Muscle of leg (tissue), 11 donors: ENCODE measurements around the gene CTNNA2. TPM values are rescaled to one million over a fixed set of nuclear protein-coding genes. Genes with fewer than 3 reads are reported as not detected.

Experiments used
- DNase-seq: peaks from one replicate; pipeline ENCODE4 v3.0.0; 2013
- H3K27ac ChIP-seq: one replicate; pipeline ENCODE4 v1.5.1; 2013; ENCODE audit warnings: mild to moderate bottlenecking, low read length, control low read depth
- H3K27me3 ChIP-seq: one replicate; pipeline ENCODE4 v1.6.1; 2013; ENCODE audit warnings: low read length; ENCODE audit not compliant: control insufficient read depth, insufficient read depth
- H3K36me3 ChIP-seq: one replicate; pipeline ENCODE4 v1.6.1; 2013; ENCODE audit warnings: low read length; ENCODE audit not compliant: control insufficient read depth, insufficient read depth
- H3K4me1 ChIP-seq: one replicate; pipeline ENCODE4 v1.6.1; 2013; ENCODE audit warnings: low read length; ENCODE audit not compliant: control insufficient read depth, insufficient read depth
- H3K4me3 ChIP-seq: one replicate; pipeline ENCODE4 v1.5.1; 2013; ENCODE audit warnings: low read length, control low read depth
- H3K9me3 ChIP-seq: replicated peaks from 2 replicates; pipeline ENCODE4 v1.6.1; 2013; ENCODE audit warnings: low read depth, low read length; ENCODE audit not compliant: control insufficient read depth
- WGBS: methylation state at CpG from one replicate; pipeline ENCODE4 v1.1.5; 2013; ENCODE audit warnings: missing lambda C conversion rate; ENCODE audit not compliant: insufficient coverage; 5-methylcytosine and 5-hydroxymethylcytosine counted together
- polyA plus RNA-seq, 8 donors: library from polyadenylated mRNA; unstranded; fragments of 120-200 nt; gene quantifications; one replicate each; pipeline versions ENCODE4 v1.2.1 to v1.2.3, GENCODE V29; 2013; ENCODE audit warnings: inconsistent platforms in 1 of 8, low replicate concordance in 1 of 8; ENCODE audit not compliant: insufficient read length in 8 of 8, insufficient read depth in 1 of 8
- total RNA-seq: library from RNA; stranded (reverse); fragments of 120-200 nt; gene quantifications from one replicate; pipeline ENCODE4 v1.2.4, GENCODE V29; 2013

The CTNNA2 gene
- total and polyA plus RNA-seq, 9 donors, result 0.28 to 1.0 (median 0.69) TPM

DNA sequence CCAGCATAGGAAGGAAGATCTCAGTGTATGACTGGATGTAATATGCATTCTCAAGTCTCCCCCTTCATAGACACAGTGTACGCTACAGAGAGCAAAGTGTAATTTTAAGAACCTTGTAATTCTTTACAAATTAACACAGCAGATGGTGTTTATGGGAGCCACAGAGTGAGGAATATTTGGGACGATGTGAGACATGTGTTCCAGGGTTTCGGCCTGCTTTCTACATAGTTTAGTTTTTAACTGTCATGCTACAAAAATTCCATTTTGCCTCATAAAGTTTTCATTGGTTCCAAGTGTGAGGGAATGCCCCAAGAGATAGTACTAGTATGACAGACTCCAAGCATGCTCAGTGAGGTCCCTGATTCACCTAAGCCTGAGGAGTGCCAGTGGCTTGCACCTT lies 867.9 kb downstream of the CTNNA2 start:
- Histone ChIP-seq H3K9me3 (no peaks in the 10 kb centered on the region), H3K27ac (no peak overlapping the region), H3K4me3 (no peak overlapping the region), H3K27me3 (no peaks in the 10 kb centered on the region), H3K36me3 (no peaks in the 10 kb centered on the region), H3K4me1 (no peaks in the 10 kb centered on the region)
- WGBS, result no CpG with 5 or more reads among the region's 3 CpGs
- peak; percentile 62 for DNase-seq

DNA sequence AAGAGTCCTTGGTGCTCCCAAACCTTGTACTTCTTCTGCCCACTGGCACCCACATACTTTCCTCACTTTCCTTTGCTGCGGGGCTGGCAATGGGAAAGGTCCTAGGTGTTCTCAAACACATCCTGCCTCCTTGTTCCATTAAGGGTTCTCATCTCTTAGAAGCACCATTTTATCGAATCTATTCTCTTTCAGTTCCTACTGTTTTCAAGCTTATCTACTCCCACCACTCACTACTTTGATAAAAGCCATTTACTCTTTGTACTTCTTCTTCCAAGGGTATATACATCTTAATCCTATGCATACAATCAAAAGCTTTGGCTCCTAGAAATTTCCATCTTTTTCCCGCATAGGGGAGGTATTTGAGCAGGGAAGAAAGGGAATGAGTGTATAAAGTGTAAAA lies 868.8 kb downstream of the CTNNA2 start:
- no peak for DNase-seq
- H3K9me3 ChIP-seq, result no peaks in the 10 kb centered on the region
- WGBS, result 95% methylated on average over 2 of the region's 3 CpGs
- H3K27me3 ChIP-seq, result no peaks in the 10 kb centered on the region
- no peak overlapping the region for H3K4me3 ChIP-seq
- H3K36me3 ChIP-seq, result no peaks in the 10 kb centered on the region
- no peaks in the 10 kb centered on the region for H3K4me1 ChIP-seq
- no peak overlapping the region for H3K27ac ChIP-seq

DNA sequence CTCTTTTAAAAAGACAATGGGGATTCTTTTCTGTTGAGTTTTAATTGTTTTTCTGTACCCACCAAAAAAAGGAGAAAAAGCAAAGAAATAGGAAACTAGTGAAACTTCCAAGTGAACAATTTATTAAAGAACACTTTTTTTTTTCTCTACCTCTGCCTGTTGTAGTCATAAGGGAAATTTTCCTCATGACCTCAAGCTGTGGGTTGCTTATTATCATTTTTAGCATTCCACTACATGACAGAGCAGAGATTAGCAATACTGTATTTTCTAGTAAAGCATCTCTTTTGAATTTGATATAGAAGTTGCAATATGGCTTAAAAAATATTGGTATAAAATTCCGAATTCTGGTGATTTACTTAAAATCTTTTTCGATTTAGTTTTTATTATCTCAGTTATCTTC lies 879.6 kb downstream of the CTNNA2 start:
- no peak overlapping the region for H3K27ac ChIP-seq
- H3K9me3 ChIP-seq, result no peaks in the 10 kb centered on the region
- H3K27me3 ChIP-seq, result no peaks in the 10 kb centered on the region
- no CpG with 5 or more reads among the region's 2 CpGs for WGBS
- no peaks in the 10 kb centered on the region for H3K36me3 ChIP-seq
- no peak for DNase-seq
- H3K4me1 ChIP-seq, result no peaks in the 10 kb centered on the region
- H3K4me3 ChIP-seq, result no peak overlapping the region

GRCh38 chr2:80393991-80394390 lies 881.1 kb downstream of the CTNNA2 start:
- H3K4me1 ChIP-seq, result no peaks in the 10 kb centered on the region
- H3K36me3 ChIP-seq, result no peaks in the 10 kb centered on the region
- no peak for DNase-seq
- H3K27me3 ChIP-seq, result no peaks in the 10 kb centered on the region
- WGBS, result 92% methylated on average over 1 of the region's 1 CpG
- H3K9me3 ChIP-seq, result no peaks in the 10 kb centered on the region
- H3K27ac ChIP-seq, result no peak overlapping the region
- H3K4me3 ChIP-seq, result no peak overlapping the region

- Histone ChIP-seq H3K27ac (no peak overlapping the region), H3K36me3 (no peaks in the 10 kb centered on the region), H3K4me1 (no peaks in the 10 kb centered on the region), H3K27me3 (no peaks in the 10 kb centered on the region), H3K4me3 (no peak overlapping the region), H3K9me3 (no peaks in the 10 kb centered on the region)
- WGBS, result no CpG with 5 or more reads among the region's 1 CpG
- DNase-seq, result no peak
These were observed 882.4 kb downstream of the CTNNA2 start for GRCh38 chr2:80395251-80395650.

DNA sequence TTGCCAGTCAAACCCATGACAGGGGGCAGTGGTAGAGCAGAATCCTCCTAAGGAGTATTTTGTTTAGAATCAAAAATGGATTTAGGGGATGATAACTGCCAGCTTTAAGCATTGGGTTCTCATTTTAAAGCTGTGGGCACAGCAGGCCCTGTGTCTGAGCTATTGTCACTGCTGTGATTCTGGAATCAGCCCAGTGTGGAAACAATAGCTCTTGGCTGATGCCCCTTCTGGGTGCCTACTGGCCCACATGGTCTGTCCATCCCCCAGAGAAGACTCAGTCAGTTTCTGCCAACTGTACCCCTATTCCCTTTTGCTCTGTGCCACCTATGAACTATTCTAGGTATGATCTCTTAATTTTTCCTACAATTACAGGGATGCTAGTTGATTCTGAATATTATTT lies 883.4 kb downstream of the CTNNA2 start:
- no peak for DNase-seq
- Histone ChIP-seq H3K36me3 (no peaks in the 10 kb centered on the region), H3K4me1 (no peaks in the 10 kb centered on the region), H3K4me3 (no peak overlapping the region), H3K9me3 (no peaks in the 10 kb centered on the region), H3K27ac (no peak overlapping the region), H3K27me3 (no peaks in the 10 kb centered on the region)

DNA sequence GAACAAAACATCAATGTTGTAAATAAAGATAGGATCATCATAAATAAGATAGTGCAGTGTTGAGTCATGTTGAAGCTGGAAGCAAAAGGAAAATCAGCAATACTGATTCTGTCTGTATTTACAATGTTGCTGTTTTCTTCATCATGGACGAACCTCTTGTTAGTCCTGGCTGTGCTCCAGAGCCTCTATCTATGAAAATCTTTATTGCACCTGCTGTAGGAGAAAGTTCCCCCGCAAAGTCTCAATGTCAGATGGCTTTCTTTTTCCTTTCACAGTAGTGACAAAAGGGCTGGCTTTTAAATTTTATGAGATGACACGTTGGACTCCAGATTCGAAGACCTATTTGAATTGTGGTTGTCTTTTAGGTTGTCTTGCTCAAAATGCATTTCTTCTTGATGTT lies 890.2 kb downstream of the CTNNA2 start:
- WGBS, result 0% methylated on average over 1 of the region's 4 CpGs

GRCh38 chr2:80407377-80407776 lies 894.5 kb downstream of the CTNNA2 start:
- no peak overlapping the region for H3K27ac ChIP-seq
- no peaks in the 10 kb centered on the region for H3K27me3 ChIP-seq
- H3K36me3 ChIP-seq, result no peaks in the 10 kb centered on the region
- DNase-seq, result no peak
- no peaks in the 10 kb centered on the region for H3K4me1 ChIP-seq
- 90% methylated on average over 2 of the region's 4 CpGs for WGBS
- H3K9me3 ChIP-seq, result peaks cover 2% of the 10 kb centered on the region
- no peak overlapping the region for H3K4me3 ChIP-seq

More for the DNA sequence above, 890.2 kb downstream of the CTNNA2 start:
- no peaks in the 10 kb centered on the region for H3K4me1 ChIP-seq
- H3K4me3 ChIP-seq, result no peak overlapping the region
- no peak for DNase-seq
- H3K9me3 ChIP-seq, result peaks cover 2% of the 10 kb centered on the region
- no peak overlapping the region for H3K27ac ChIP-seq
- H3K36me3 ChIP-seq, result no peaks in the 10 kb centered on the region
- H3K27me3 ChIP-seq, result no peaks in the 10 kb centered on the region

- DNase-seq, result no peak
- Histone ChIP-seq H3K27me3 (no peaks in the 10 kb centered on the region), H3K27ac (no peak overlapping the region), H3K36me3 (no peaks in the 10 kb centered on the region), H3K4me3 (no peak overlapping the region), H3K9me3 (peaks cover 5% of the 10 kb centered on the region), H3K4me1 (no peaks in the 10 kb centered on the region)
- no CpG with 5 or more reads among the region's 3 CpGs for WGBS
These were observed 897.5 kb downstream of the CTNNA2 start for GRCh38 chr2:80410346-80410745.

DNA sequence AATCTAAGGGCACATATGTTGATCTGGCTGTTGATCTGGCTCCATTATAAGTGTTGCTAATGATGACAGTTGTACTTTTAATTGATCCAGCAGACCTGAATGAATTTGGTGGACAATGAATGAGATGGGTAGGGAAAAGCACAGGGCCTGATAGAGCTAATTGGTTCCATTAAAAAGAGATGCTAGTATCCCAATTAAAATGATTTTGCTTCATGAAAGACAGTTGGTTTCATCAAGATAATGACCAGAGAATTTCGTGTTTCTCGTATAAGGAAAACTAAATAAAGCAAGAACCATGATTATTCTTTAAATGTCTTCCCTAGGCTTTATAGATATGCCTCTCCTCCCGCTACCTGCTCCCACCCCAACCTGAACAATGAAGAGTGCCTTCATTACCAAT lies 900.3 kb downstream of the CTNNA2 start:
- no CpG with 5 or more reads among the region's 3 CpGs for WGBS
- Histone ChIP-seq H3K4me1 (no peaks in the 10 kb centered on the region), H3K27me3 (no peaks in the 10 kb centered on the region), H3K36me3 (no peaks in the 10 kb centered on the region), H3K9me3 (peaks cover 3% of the 10 kb centered on the region), H3K4me3 (no peak overlapping the region), H3K27ac (no peak overlapping the region)
- no peak for DNase-seq

GRCh38 chr2:80417737-80418136 lies 904.9 kb downstream of the CTNNA2 start:
- peaks cover 3% of the 10 kb centered on the region for H3K9me3 ChIP-seq

More at GRCh38 chr2:80417737-80418136, 904.9 kb downstream of the CTNNA2 start:
- DNase-seq, result no peak
- Histone ChIP-seq H3K36me3 (no peaks in the 10 kb centered on the region), H3K4me3 (no peak overlapping the region), H3K27me3 (no peaks in the 10 kb centered on the region), H3K4me1 (no peaks in the 10 kb centered on the region), H3K27ac (no peak overlapping the region)
- 100% methylated on average over 1 of the region's 1 CpG for WGBS
